A673 (cell line): Measurements from ENCODE around the gene PTPN23. TPM values are rescaled to one million over a fixed set of nuclear protein-coding genes. Genes with fewer than 3 reads are reported as not detected.
"Not testable (repeated sequence)": the region's sequence is repeated elsewhere in the genome, so short reads cannot be mapped to it uniquely, and the experiment has no call there.

ENCODE experiments used
- BruUV-seq: library from RNA; stranded (reverse); fragments of 400-500 nt; replicated peaks from 2 replicates; lab custom pipeline; 2021; lab: Mats Ljungman, UMichigan
- CTCF ChIA-PET: fragments of 300-600 bp; sonication (Branson Sonifier 250); formaldehyde crosslinking; loops from one replicate; lab custom pipeline; 2022; ENCODE audit warnings: antibody characterized with exemption; lab: Charles Lee
- POLR2A ChIA-PET: fragments of 300-600 bp; sonication (Branson Sonifier 250); formaldehyde crosslinking; loops from one replicate; lab custom pipeline; 2022; ENCODE audit warnings: antibody characterized with exemption; ENCODE audit not compliant: low non-redundant PET; lab: Charles Lee
- DNase-seq: peaks from one replicate; pipeline ENCODE4 v3.0.0-alpha.2; 2015; ENCODE audit warnings: low spot score
- H3K27ac ChIP-seq: fragments of 200-600 bp; sonication (generic); 2 replicates; pipeline ENCODE4 v1.5.1; 2016; ENCODE audit warnings: mixed run types, low read depth, mild to moderate bottlenecking, mixed read lengths, antibody characterized with exemption, low read length; ENCODE audit not compliant: poor library complexity, severe bottlenecking
- H3K27me3 ChIP-seq: fragments of 200-600 bp; sonication (generic); replicated peaks from 2 replicates; pipeline ENCODE4 v1.6.1; 2017; ENCODE audit warnings: mixed run types, low read depth, mild to moderate bottlenecking, mixed read lengths, antibody characterized with exemption, low read length; ENCODE audit not compliant: insufficient read depth, poor library complexity
- H3K36me3 ChIP-seq: fragments of 200-600 bp; sonication (generic); 2 replicates; pipeline ENCODE4 v1.6.1; 2016; ENCODE audit warnings: mixed run types, mild to moderate bottlenecking, mixed read lengths, antibody characterized with exemption, low read length; ENCODE audit not compliant: insufficient read depth, poor library complexity, severe bottlenecking
- H3K4me1 ChIP-seq: fragments of 200-600 bp; sonication (generic); 2 replicates; pipeline ENCODE4 v1.6.1; 2017; ENCODE audit warnings: mixed run types, mild to moderate bottlenecking, mixed read lengths, antibody characterized with exemption, low read length; ENCODE audit not compliant: insufficient read depth, poor library complexity, severe bottlenecking
- H3K4me3 ChIP-seq: fragments of 200-600 bp; sonication (generic); 2 replicates; pipeline ENCODE4 v1.5.1; 2016; ENCODE audit warnings: low read depth, mixed run types, mild to moderate bottlenecking, mixed read lengths, low read length; ENCODE audit not compliant: poor library complexity, severe bottlenecking
- H3K9me3 ChIP-seq: fragments of 200-600 bp; sonication (generic); 2 replicates; pipeline ENCODE4 v1.6.1; 2016; ENCODE audit warnings: mixed run types, low read depth, mild to moderate bottlenecking, mixed read lengths, antibody characterized with exemption, low read length; ENCODE audit not compliant: poor library complexity, severe bottlenecking
- CTCF ChIP-seq: fragments of 300-800, 200-600 bp; sonication (generic); conservative IDR thresholded peaks from 2 replicates; pipeline ENCODE4 v1.5.1; 2017; ENCODE audit warnings: low read depth, mild to moderate bottlenecking, antibody characterized with exemption, low read length, moderate library complexity, mixed read lengths
- EZH2 ChIP-seq: fragments of 200-600 bp; sonication (generic); IDR thresholded peaks from 2 replicates; pipeline ENCODE4 v1.6.1; 2017; ENCODE audit warnings: borderline replicate concordance, low read depth, mild to moderate bottlenecking, mixed read lengths, antibody characterized with exemption, low read length; ENCODE audit not compliant: poor library complexity, severe bottlenecking
- intact Hi-C: fragments of 100-400 bp; cut with micrococcal nuclease; formaldehyde crosslinking; loops from one replicate; pipeline ENCODE4 v1.10.0; 2022; ENCODE audit not compliant: unreplicated experiment
- total RNA-seq: library from RNA; stranded (reverse); gene quantifications from 2 replicates; pipeline ENCODE4 v1.2.3, GENCODE V29; 2021

The PTPN23 gene
- total RNA-seq, 1 experiment from 2014 or later, result 24.0 TPM

- ChIA-PET CTCF (no interaction called here), POLR2A (no interaction called here)
- no peak for DNase-seq
- BruUV-seq, result no TSS peak
- no peaks in the 10 kb centered on the region for H3K27me3 ChIP-seq
- H3K4me1 ChIP-seq, result no peaks in the 10 kb centered on the region
- H3K27ac ChIP-seq, result no peak overlapping the region
- TF ChIP-seq CTCF (no peak), EZH2 (no peak)
- no peaks in the 10 kb centered on the region for H3K36me3 ChIP-seq
- H3K9me3 ChIP-seq, result no peaks in the 10 kb centered on the region
- no peak overlapping the region for H3K4me3 ChIP-seq
- intact Hi-C loops, result no loop called here
Measured at GRCh38 chr3:47455806-47456452, 75.1 kb downstream of the PTPN23 start.

GRCh38 chr3:47456984-47457383, 76.2 kb downstream of the PTPN23 start:
- intact Hi-C loops, result no loop called here
- Histone ChIP-seq H3K36me3 (no peaks in the 10 kb centered on the region), H3K9me3 (no peaks in the 10 kb centered on the region), H3K4me1 (no peaks in the 10 kb centered on the region), H3K4me3 (no peak overlapping the region), H3K27me3 (no peaks in the 10 kb centered on the region), H3K27ac (no peak overlapping the region)
- ChIA-PET POLR2A (no interaction called here), CTCF (interaction anchor here (0.7 kb wide), 1 partner anchor 35 kb away, joined by 4 read pairs; no protein-coding TSS in a partner anchor)
- no TSS peak for BruUV-seq
- no peak for DNase-seq
- TF ChIP-seq EZH2, result no peak
- TF ChIP-seq CTCF, result no peak

GRCh38 chr3:47459534-47460085, 78.8 kb downstream of the PTPN23 start:
- POLR2A ChIA-PET, intact Hi-C loops, BruUV-seq: not testable (repeated sequence)

More at GRCh38 chr3:47459534-47460085, 78.8 kb downstream of the PTPN23 start:
- H3K36me3 ChIP-seq, CTCF ChIA-PET, H3K27me3 ChIP-seq, H3K4me1 ChIP-seq, H3K4me3 ChIP-seq, H3K27ac ChIP-seq, H3K9me3 ChIP-seq, DNase-seq: not testable (repeated sequence)

Other genes starting within 250 kb of the PTPN23 start
- 28.8 and 29.3 TPM in 2 replicates for gene SETD2, start 216.9 kb upstream of the PTPN23 start, total RNA-seq
- gene KIF9, start 98.2 kb upstream of the PTPN23 start, total RNA-seq, result 4.4 and 4.7 TPM in 2 replicates
- 22.6 and 22.7 TPM in 2 replicates for gene KLHL18, start 98.1 kb upstream of the PTPN23 start, total RNA-seq
- gene SCAP, start 94.9 kb downstream of the PTPN23 start, total RNA-seq, result 43.4 and 48.2 TPM in 2 replicates
- 46.2 and 53.5 TPM in 2 replicates for gene ELP6, start 132.7 kb downstream of the PTPN23 start, total RNA-seq
- 21.7 and 25.0 TPM in 2 replicates for gene CSPG5, start 197.8 kb downstream of the PTPN23 start, total RNA-seq